Adipose tissue (tissue), 3 donors: Measurements from ENCODE around the gene ADSL. TPM values are rescaled to one million over a fixed set of nuclear protein-coding genes. Genes with fewer than 3 reads are reported as not detected.

Experiments used
- H3K27ac ChIP-seq: one replicate; pipeline ENCODE4 v1.5.1; 2013; ENCODE audit warnings: low read depth, low read length
- WGBS, 3 donors: extraction: QIAGEN DNeasy Blood & Tissue Kit; methylation state at CpG; one replicate each; pipeline ENCODE4 v1.1.7; 2013; 5-methylcytosine and 5-hydroxymethylcytosine counted together
- polyA plus RNA-seq, 3 donors: library from polyadenylated mRNA; stranded (reverse); fragments of 200-250 nt; gene quantifications; one replicate each; pipeline ENCODE4 v1.2.3, GENCODE V29; 2013
- donor health status: healthy with polysubstance abuse.
- donor health status: Bipolar disorder and iron deficiency.
- donor health status: healthy.

ADSL gene
- polyA plus RNA-seq, 3 donors: 38.4 to 44.5 (median 44.0) TPM

DNA sequence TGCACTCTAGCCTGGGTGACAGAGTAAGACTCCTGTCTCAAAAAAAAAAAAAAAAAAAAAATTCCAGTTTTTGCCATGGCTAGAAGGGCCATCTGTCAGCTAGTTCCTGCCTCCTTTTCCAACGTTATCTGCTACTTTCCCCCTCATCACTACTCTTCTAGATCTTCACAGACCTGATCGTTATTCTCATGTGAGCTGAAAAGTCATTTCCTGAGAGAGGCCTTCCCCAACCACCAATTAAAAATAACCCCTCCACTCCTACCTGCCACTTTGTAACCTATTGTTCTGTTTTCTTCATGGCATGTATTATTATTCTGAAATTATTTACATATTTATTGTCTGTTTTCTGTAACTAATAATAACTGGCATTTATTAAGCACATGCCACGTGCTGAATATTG is 48.3 kb downstream of the ADSL start:
- H3K27ac ChIP-seq: no peak overlapping the region
- WGBS, 3 donors: 39 to 78% (median 55%) methylated on average over 3 of the region's 3 CpGs

GRCh38 chr22:40395607-40396006 is 49.3 kb downstream of the ADSL start:
- 90 to 92% (median 90%) methylated on average over 7 of the region's 7 CpGs for WGBS, 3 donors
- H3K27ac ChIP-seq: no peak overlapping the region

- 16 to 44% (median 37%) methylated on average over 4 of the region's 4 CpGs for WGBS, 3 donors
- no peak overlapping the region for H3K27ac ChIP-seq
These were observed 50.6 kb downstream of the ADSL start for GRCh38 chr22:40396882-40397281.

GRCh38 chr22:40397396-40397795 is 51.1 kb downstream of the ADSL start:
- WGBS, 3 donors: 46 to 62% (median 48%) methylated on average over 1 of the region's 1 CpG
- no peak overlapping the region for H3K27ac ChIP-seq

DNA sequence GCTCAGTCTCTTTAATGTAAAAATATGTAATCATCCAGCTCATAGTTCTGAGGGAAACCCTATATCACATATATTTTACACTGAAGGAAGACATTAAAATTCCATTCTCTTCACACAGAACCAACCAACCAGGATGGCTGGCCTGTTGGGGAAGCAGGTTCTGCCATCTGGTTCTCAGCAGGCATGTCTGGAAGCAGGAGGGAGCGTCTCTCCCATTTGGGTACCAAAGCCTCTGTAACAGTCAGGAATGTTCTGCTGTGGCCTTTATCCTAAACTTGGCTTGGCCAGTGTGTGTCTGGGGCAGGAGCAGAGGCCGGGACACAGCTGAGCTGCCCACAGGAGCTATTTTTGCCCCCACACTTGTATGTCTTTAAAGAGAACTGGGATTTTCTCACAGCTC is 53.3 kb downstream of the ADSL start:
- H3K27ac ChIP-seq: no peak overlapping the region
- WGBS, 3 donors: 68 to 86% (median 72%) methylated on average over 2 of the region's 2 CpGs

DNA sequence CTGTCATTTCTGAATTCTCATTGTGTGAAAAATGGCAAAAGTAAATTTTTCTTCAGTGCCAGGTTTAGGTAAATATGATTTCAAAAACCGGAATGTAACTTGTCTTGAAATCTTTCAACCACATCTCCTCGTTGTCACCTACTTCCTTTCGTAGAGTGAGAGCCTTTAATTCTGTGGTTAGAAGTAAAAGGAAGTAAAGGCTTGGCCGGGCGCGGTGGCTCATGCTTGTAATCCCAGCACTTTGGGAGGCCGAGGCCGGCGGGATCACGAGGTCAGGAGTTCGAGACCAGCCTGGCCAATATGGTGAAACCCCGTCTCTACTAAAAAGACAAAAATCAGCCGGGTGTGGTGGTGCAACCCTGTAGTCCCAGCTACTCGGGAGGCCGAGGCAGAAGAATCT is 53.9 kb downstream of the ADSL start:
- H3K27ac ChIP-seq: no peak overlapping the region
- 46 to 83% (median 60%) methylated on average over 15 of the region's 15 CpGs for WGBS, 3 donors

DNA sequence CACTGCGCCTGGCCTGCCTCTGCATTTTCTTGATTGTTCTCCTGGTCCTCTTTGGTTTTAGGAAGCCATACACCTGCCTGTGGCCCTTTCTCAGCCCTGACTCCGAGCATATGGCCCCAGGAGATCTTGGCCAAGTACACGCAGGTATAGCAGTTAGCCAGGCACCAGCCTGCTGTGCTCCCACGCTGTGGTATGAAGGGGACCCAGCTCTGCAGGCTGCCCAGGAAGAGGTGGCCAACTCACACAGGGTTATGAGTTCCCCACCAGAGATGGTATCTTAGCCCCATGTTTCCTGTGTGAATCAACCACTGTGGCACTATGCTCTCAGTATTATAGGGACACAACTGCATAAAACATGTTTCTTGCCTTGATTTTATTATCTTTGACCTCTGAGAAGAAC is 55.2 kb downstream of the ADSL start:
- 80 to 83% (median 82%) methylated on average over 4 of the region's 4 CpGs for WGBS, 3 donors
- H3K27ac ChIP-seq: no peak overlapping the region

GRCh38 chr22:40401981-40402406 is 55.7 kb downstream of the ADSL start:
- WGBS, 3 donors: 87 to 95% (median 93%) methylated on average over 8 of the region's 8 CpGs
- no peak overlapping the region for H3K27ac ChIP-seq

DNA sequence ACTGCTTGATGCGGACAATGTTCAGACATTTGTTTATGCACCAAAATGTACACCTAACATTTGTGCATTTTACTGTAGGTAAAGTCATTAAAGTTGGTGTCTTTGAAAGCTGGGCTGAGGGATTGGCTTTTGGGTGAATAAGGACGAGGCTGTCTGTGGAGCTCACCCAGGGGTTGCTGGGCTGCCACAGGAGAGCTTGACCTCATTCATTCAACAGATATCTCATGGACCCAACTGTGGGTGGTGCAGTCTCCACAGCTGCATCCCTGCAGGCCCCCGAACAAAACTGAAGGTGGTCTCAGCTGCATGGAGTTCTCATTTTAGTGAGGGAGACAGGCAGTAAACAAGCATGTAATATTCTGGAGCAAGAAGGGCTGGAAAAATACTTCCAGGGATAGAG is 56.8 kb downstream of the ADSL start:
- no peak overlapping the region for H3K27ac ChIP-seq
- WGBS, 3 donors: 88 to 96% (median 94%) methylated on average over 3 of the region's 3 CpGs

DNA sequence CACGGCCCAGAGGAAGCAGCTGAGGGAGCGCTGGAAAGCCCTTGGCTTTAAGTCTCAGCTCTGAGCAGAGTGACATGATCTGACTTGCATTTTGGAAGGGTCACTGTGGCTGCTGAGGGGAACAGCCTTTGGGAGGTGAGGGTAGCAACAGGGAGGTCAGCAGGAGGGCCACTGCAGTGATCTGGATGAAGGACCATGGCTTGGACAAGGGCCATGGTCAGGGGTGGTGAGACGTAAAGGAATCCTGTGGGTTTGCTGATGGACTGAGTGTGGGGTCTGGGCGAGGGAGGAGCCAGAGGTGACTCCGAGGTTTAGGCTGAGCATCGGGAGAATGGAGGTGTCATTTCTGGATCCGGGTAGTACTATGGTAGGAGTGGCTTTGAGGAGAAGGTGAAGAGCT is 57.4 kb downstream of the ADSL start:
- 89 to 92% (median 92%) methylated on average over 7 of the region's 7 CpGs for WGBS, 3 donors
- no peak overlapping the region for H3K27ac ChIP-seq

DNA sequence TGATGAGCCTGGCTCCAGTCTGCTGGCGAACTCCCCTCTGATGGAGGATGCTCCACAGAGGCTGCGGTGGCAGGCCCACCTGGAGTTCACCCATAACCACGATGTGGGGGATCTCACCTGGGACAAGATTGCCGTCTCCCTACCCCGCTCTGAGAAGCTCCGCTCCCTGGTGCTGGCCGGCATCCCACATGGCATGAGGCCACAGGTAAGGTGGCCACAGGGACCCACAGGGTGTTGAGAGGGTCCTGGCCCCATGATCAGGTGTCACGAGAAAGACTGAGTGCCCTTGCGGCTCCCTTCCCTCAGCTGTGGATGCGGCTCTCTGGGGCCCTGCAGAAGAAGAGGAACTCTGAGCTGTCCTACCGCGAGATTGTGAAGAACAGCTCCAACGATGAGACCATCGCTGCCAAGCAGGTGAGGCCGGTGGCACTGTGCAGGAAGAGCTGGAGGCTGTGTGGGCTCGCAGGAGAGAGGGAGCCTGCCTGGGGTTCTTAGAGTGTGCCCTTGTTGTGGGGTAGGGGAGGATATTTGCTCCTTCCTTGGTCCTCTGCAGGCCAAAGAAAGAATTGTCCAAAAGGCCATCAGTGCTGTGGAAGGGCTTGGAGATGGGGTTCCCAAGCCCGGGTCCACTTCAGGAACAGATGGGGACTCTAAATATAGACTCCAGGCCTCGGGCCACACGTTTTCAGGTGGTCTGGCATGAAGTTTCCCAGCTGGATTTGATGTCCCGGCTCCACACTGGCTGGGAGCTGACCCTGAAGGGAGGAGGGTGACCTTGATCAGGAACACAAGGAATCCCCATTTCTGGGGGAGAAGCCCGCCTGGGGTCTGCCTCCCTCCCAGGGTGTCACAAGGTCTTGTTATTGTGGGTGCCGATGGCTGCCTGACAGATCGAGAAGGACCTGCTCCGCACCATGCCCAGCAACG is 58.2 kb downstream of the ADSL start:
- no peak overlapping the region for H3K27ac ChIP-seq
- WGBS, 3 donors: 84 to 91% (median 89%) methylated on average over 25 of the region's 25 CpGs

- WGBS, 3 donors: 89 to 91% (median 90%) methylated on average over 25 to 28 of the region's 28 CpGs
- no peak overlapping the region for H3K27ac ChIP-seq
These were observed 59.1 kb downstream of the ADSL start for GRCh38 chr22:40405178-40406062.

GRCh38 chr22:40406063-40406890 is 60.0 kb downstream of the ADSL start:
- WGBS, 3 donors: 92 to 95% (median 95%) methylated on average over 30 to 31 of the region's 31 CpGs
- H3K27ac ChIP-seq: no peak overlapping the region

DNA sequence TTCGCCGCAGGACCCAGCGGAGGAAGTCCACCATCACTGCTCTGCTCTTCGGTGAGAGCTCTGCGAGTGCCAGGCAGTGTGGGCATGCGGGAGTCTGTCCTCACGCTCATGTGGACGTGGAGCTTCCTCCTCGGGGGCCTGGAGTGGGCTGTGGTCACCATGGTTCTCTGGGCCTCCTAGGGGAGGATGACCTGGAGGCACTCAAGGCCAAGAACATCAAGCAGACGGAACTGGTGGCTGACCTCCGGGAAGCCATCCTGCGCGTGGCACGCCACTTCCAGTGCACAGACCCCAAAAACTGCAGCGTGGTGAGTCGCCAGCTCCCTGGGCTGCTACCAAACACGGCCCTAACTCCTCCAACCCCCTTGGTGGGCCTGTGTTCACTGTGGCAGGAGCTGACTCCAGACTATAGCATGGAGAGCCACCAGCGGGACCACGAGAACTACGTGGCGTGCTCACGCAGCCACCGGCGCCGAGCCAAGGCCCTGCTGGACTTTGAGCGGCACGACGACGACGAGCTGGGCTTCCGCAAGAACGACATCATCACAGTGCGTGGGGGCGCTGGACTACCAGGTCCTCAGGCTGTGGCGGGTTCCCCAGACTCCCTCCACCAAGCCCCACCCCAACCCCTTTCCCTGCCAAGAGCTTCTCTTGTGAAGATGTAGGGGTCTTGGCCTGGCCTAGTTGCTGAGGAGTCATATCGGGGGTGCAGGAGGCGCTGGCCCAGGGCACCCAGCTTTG is 60.9 kb downstream of the ADSL start:
- H3K27ac ChIP-seq: no peak overlapping the region
- WGBS, 3 donors: 93 to 95% (median 95%) methylated on average over 36 to 37 of the region's 37 CpGs

GRCh38 chr22:40407831-40408717 is 61.8 kb downstream of the ADSL start:
- 87 to 91% (median 89%) methylated on average over 31 to 32 of the region's 32 CpGs for WGBS, 3 donors
- H3K27ac ChIP-seq: no peak overlapping the region

DNA sequence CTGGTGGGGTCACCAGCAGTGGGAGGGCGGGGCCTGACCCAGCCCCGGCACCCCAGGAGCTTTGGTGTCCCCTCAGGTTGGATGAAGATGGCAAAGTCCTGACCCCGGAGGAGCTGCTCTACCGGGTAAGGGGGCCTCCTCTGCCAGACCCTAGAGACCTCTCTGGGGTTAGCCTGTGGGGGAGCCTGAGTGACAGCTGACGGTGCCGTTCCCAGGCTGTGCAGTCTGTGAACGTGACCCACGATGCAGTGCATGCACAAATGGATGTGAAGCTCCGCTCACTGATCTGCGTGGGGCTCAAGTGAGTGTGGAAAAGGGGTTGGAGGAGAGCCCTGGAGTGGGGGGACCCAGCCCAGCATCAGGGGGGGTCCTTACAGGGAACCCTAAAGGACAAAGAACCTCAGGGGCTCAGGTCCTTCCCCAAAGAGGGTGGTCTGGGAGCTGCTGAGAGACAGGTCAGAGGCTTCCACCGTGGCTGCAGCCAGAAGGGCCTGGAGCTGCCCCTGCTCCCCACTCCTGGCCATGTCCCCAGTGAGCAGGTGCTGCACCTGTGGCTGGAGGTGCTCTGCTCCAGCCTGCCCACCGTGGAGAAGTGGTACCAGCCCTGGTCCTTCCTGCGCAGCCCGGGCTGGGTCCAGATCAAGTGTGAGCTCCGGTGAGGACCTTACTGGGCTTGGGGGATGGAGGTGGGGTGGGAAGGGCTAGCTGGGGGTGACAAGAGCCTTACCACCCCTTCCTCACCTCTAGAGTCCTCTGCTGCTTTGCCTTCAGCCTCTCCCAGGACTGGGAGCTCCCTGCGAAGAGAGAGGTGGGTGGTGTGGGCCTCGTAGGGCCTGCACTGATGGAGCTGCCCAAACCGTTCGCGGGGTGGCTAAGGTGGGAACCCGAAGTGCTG is 62.7 kb downstream of the ADSL start:
- 88 to 89% (median 89%) methylated on average over 21 of the region's 21 CpGs for WGBS, 3 donors
- H3K27ac ChIP-seq: no peak overlapping the region
